Astrocyte (in vitro differentiated cells and primary cell): Measurements from ENCODE around the gene ATG7. TPM values are rescaled to one million over a fixed set of nuclear protein-coding genes. Genes with fewer than 3 reads are reported as not detected.
A peak's percentile ranks its signal among the peaks of the same experiment; 100 is the strongest.

Experiments
- DNase-seq: peaks from one replicate; pipeline ENCODE4 v3.0.0-alpha.2; 2010; ENCODE audit warnings: low read depth
- FAIRE-seq: peaks from 2 replicates; lab custom pipeline; 2011; peaks lifted over from hg19 to GRCh38; lab: Jason Lieb, UNC
- H2AFZ ChIP-seq: 2 replicates; pipeline ENCODE4 v1.6.0; 2012; ENCODE audit warnings: low read depth, low read length, inconsistent platforms
- H3K27ac ChIP-seq: 2 replicates; pipeline ENCODE4 v1.5.1; 2011; ENCODE audit warnings: low read depth, low read length, inconsistent platforms
- H3K27me3 ChIP-seq: 2 replicates; pipeline ENCODE4 v1.6.0; 2011; ENCODE audit warnings: low read length, inconsistent platforms; ENCODE audit not compliant: insufficient read depth
- H3K36me3 ChIP-seq: 2 replicates; pipeline ENCODE4 v1.5.1; 2011; ENCODE audit warnings: low read length, inconsistent platforms; ENCODE audit not compliant: insufficient read depth
- H3K4me1 ChIP-seq: 2 replicates; pipeline ENCODE4 v1.5.1; 2011; ENCODE audit warnings: low read length, inconsistent platforms; ENCODE audit not compliant: insufficient read depth
- H3K4me2 ChIP-seq: 2 replicates; pipeline ENCODE4 v1.6.0; 2012; ENCODE audit warnings: low read length, inconsistent platforms
- H3K4me3 ChIP-seq: 2 replicates; pipeline ENCODE4 v1.5.1; 2011; ENCODE audit warnings: low read depth, mild to moderate bottlenecking, low read length, inconsistent platforms; ENCODE audit not compliant: insufficient read depth
- H3K79me2 ChIP-seq: 2 replicates; pipeline ENCODE4 v1.6.0; 2012; ENCODE audit warnings: mild to moderate bottlenecking, low read length, inconsistent platforms; ENCODE audit not compliant: insufficient read depth
- H3K9ac ChIP-seq: 2 replicates; pipeline ENCODE4 v1.6.0; 2012; ENCODE audit warnings: mild to moderate bottlenecking, low read length, inconsistent platforms
- H3K9me3 ChIP-seq: 2 replicates; pipeline ENCODE4 v1.5.1; 2012; ENCODE audit warnings: low read depth, mild to moderate bottlenecking, low read length, inconsistent platforms; ENCODE audit not compliant: insufficient read depth
- H4K20me1 ChIP-seq: 2 replicates; pipeline ENCODE4 v1.6.0; 2012; ENCODE audit warnings: low read length, inconsistent platforms; ENCODE audit not compliant: insufficient read depth
- H3K27ac Mint-ChIP-seq: one replicate; pipeline ENCODE4 v1.8.0; 2021; ENCODE audit warnings: mild to moderate bottlenecking, mixed read lengths; ENCODE audit not compliant: unreplicated experiment
- H3K27me3 Mint-ChIP-seq: one replicate; pipeline ENCODE4 v1.8.0; 2021; ENCODE audit warnings: low read depth, mixed read lengths; ENCODE audit not compliant: unreplicated experiment
- H3K36me3 Mint-ChIP-seq: one replicate; pipeline ENCODE4 v1.8.0; 2021; ENCODE audit warnings: low read depth, mixed read lengths; ENCODE audit not compliant: unreplicated experiment
- H3K4me1 Mint-ChIP-seq: one replicate; pipeline ENCODE4 v1.8.0; 2021; ENCODE audit warnings: low read depth, mixed read lengths; ENCODE audit not compliant: unreplicated experiment
- H3K4me3 Mint-ChIP-seq: one replicate; pipeline ENCODE4 v1.8.0; 2021; ENCODE audit warnings: mild to moderate bottlenecking, moderate library complexity, mixed read lengths; ENCODE audit not compliant: unreplicated experiment
- H3K9me3 Mint-ChIP-seq: one replicate; pipeline ENCODE4 v1.8.0; 2021; ENCODE audit warnings: mild to moderate bottlenecking, mixed read lengths; ENCODE audit not compliant: unreplicated experiment
- CTCF ChIP-seq: IDR thresholded peaks from 2 replicates; pipeline ENCODE4 v1.5.1; 2011; ENCODE audit warnings: low read depth, mild to moderate bottlenecking, inconsistent platforms, low read length, moderate library complexity; ENCODE audit not compliant: insufficient read depth
- EZH2 ChIP-seq: IDR thresholded peaks from 2 replicates; pipeline ENCODE4 v1.6.1; 2012; ENCODE audit warnings: mild to moderate bottlenecking, low read length, inconsistent platforms; ENCODE audit not compliant: insufficient read depth
- total RNA-seq: library from RNA; stranded (reverse); gene quantifications from 2 replicates; pipeline ENCODE4 v1.2.1, GENCODE V29; 2021

Gene ATG7
- total RNA-seq, 1 donor from 2014 or later: 29.5 TPM

- Histone ChIP-seq H3K79me2 (peaks cover 5% of the 10 kb centered on the region), H3K9ac (no peak overlapping the region), H2AFZ (no peak overlapping the region), H3K27ac (no peak overlapping the region), H3K4me1 (peaks cover 22% of the 10 kb centered on the region), H3K36me3 (no peaks in the 10 kb centered on the region), H3K27me3 (no peaks in the 10 kb centered on the region), H4K20me1 (no peaks in the 10 kb centered on the region), H3K9me3 (peaks cover 6% of the 10 kb centered on the region), H3K4me3 (no peak overlapping the region), H3K4me2 (no peak overlapping the region)
- Mint-ChIP-seq H3K27ac (no peak overlapping the region), H3K36me3 (peaks cover 2% of the 10 kb centered on the region), H3K4me1 (peaks cover 20% of the 10 kb centered on the region), H3K4me3 (no peak overlapping the region), H3K27me3 (no peaks in the 10 kb centered on the region), H3K9me3 (no peaks in the 10 kb centered on the region)
- no peak for FAIRE-seq
- DNase-seq: no peak
- TF ChIP-seq EZH2: no peak
- TF ChIP-seq CTCF: no peak
These were observed 274.6 kb downstream of the ATG7 start for GRCh38 chr3:11546657-11547302.

GRCh38 chr3:11547498-11547897, 275.3 kb downstream of the ATG7 start:
- Mint-ChIP-seq H3K4me1 (peaks cover 20% of the 10 kb centered on the region), H3K4me3 (no peak overlapping the region)

More at GRCh38 chr3:11547498-11547897, 275.3 kb downstream of the ATG7 start:
- TF ChIP-seq EZH2: no peak
- TF ChIP-seq CTCF: no peak
- no peaks in the 10 kb centered on the region for H3K9me3 Mint-ChIP-seq
- no peak overlapping the region for H3K27ac ChIP-seq
- H4K20me1 ChIP-seq: no peaks in the 10 kb centered on the region
- H3K79me2 ChIP-seq: peaks cover 5% of the 10 kb centered on the region
- H3K27me3 ChIP-seq: no peaks in the 10 kb centered on the region
- H3K4me2 ChIP-seq: no peak overlapping the region
- FAIRE-seq (peak; percentile 64), DNase-seq (no peak)
- H3K9me3 ChIP-seq: peaks cover 6% of the 10 kb centered on the region
- H3K27ac Mint-ChIP-seq: no peak overlapping the region
- H3K4me3 ChIP-seq: no peak overlapping the region
- H2AFZ ChIP-seq: no peak overlapping the region
- H3K27me3 Mint-ChIP-seq: no peaks in the 10 kb centered on the region
- H3K9ac ChIP-seq: no peak overlapping the region
- H3K36me3 Mint-ChIP-seq: peaks cover 9% of the 10 kb centered on the region
- peaks cover 22% of the 10 kb centered on the region for H3K4me1 ChIP-seq
- H3K36me3 ChIP-seq: no peaks in the 10 kb centered on the region
